Activated gamma-delta T cell (primary cell): ENCODE measurements around the gene GALNT2.

ENCODE experiments used
- DNase-seq: peaks from one replicate; lab custom pipeline; 2025; lab: John Stamatoyannopoulos, UW

The GALNT2 gene

DNA sequence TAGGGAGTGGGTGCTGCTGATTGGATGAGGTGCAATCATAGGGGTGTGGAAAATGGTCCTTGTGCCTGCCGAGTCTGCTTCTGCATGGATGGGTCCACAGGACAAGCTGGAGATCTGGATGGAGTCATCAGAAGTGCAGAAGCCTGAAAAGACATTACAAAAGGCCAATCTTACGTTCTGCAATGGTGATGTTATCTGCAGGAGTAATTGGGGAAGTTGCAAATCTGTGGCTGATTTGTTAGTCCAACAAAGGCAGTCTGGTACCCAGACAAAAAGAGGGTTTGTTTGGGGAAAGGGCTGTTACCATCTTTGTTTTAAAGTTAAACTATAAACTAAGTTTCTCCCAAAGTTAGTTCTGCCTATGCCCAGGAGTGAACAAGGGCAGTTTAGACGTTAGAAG is 192.6 kb downstream of the GALNT2 start:
- DNase-seq: no peak

- DNase-seq: no peak
Observed at GRCh38 chr1:230260831-230261230, 193.8 kb downstream of the GALNT2 start.

GRCh38 chr1:230261928-230262650 is 195.1 kb downstream of the GALNT2 start:
- no peak for DNase-seq

GRCh38 chr1:230262867-230263567 is 196.0 kb downstream of the GALNT2 start:
- DNase-seq: no peak

DNA sequence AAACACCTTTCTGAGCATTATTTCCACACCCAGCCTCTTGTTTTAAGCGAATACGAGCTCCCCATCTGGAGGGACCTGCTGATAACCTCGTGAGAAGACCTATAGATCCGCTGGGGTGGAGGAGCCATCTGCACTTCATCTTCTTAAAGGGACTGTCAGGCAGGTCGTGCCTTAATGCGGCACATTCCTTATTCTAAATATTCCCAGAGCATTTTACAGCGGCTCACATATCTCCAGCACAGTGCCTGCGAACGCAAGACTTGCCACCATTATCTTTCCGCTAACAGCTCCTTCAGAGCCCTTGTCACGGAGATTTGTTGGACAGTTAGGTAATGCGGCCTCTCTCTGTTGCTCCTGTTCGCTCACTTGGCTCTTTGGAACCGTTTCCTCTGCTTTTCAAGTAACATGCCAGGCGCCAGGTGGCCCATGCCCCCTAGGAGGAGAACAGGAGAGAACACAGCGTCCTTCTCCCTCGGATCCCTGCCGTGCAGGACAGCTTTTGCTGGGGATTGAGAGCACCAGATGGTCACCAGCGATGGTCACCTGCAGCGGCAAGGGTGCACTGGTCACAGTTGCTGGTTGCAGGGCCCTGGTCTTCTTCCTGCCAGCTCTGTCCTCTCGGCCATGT is 196.6 kb downstream of the GALNT2 start:
- no peak for DNase-seq

GRCh38 chr1:230264342-230264741 is 197.3 kb downstream of the GALNT2 start:
- DNase-seq: no peak

- DNase-seq: no peak
Observed at GRCh38 chr1:230265200-230266115, 198.4 kb downstream of the GALNT2 start.

- DNase-seq: no peak
Observed at GRCh38 chr1:230266456-230266855, 199.4 kb downstream of the GALNT2 start.

- no peak for DNase-seq
Observed at GRCh38 chr1:230267338-230268065, 200.5 kb downstream of the GALNT2 start.

GRCh38 chr1:230268371-230269170 is 201.5 kb downstream of the GALNT2 start:
- DNase-seq: no peak

GRCh38 chr1:230270185-230270558 is 203.1 kb downstream of the GALNT2 start:
- no peak for DNase-seq

- DNase-seq: no peak
Observed at GRCh38 chr1:230270559-230271281, 203.7 kb downstream of the GALNT2 start.

- no peak for DNase-seq
Observed at GRCh38 chr1:230271300-230272035, 204.4 kb downstream of the GALNT2 start.

- DNase-seq: no peak
Observed at GRCh38 chr1:230272557-230272956, 205.5 kb downstream of the GALNT2 start.

GRCh38 chr1:230273141-230273710 is 206.2 kb downstream of the GALNT2 start:
- DNase-seq: no peak

GRCh38 chr1:230274254-230274653 is 207.2 kb downstream of the GALNT2 start:
- DNase-seq: no peak

GRCh38 chr1:230276401-230276800 is 209.4 kb downstream of the GALNT2 start:
- no peak for DNase-seq

DNA sequence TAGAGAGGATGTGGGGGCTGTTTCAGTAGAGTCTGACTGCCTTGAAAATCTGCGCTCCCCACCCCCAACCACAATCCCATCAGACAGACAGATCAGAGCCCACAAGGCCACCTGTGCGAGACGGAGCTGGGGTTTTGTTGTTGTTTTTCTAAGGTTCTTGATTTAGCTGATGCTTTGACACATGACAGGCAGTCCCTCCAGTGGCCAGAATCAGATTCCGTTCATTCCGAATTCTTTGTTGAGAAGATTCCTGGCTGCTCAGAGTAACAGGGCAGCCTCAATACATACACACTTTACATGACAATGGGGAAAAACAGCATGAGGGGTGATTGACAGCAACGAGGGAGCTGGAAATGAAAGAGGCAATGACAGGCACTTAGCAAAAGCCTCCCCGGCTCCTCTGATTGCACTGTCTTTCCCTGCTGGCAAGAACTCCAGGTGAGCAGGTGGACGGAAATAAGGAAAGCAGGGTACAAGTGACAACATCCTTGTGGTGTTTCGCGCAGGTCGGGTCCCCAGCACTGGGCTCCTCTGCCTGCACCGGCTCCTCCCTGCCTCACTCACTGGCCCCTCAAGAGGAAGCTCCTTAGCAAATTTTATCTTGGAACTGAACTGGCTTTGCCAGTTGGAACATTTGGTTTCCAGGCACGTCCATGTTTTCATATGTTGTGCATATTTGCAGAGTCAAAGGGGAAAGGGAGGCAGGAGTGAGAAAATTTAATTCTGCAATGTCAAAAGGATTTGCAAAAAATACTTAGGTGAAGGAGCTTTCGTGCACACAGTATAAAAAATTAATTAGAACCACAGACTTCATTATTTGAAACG is 210.4 kb downstream of the GALNT2 start:
- no peak for DNase-seq
